ENCODE results near the gene TIMM50. TPM values are rescaled to one million over a fixed set of nuclear protein-coding genes. Genes with fewer than 3 reads are reported as not detected.

The TIMM50 gene
- total RNA-seq, 4 donors from 2014 or later: 25.4 to 61.1 (median 33.2) TPM

GRCh38 chr19:39525205-39525604, 44.6 kb downstream of the TIMM50 start:
- no peak overlapping the region for H3K27ac ChIP-seq
- no peaks in the 10 kb centered on the region for H3K9me3 ChIP-seq
- TF ChIP-seq POLR2A (IDR thresholded peaks at IDR 0.05) (no peak), CTCF (IDR thresholded peaks at IDR 0.05) (no peak)
- H3K4me1 ChIP-seq: peaks cover 0 to 6% (median 0%) of the 10 kb centered on the region in 4 donors
- H3K36me3 ChIP-seq: no peaks in the 10 kb centered on the region
- no peak for DNase-seq
- H3K4me3 ChIP-seq: no peak overlapping the region
- no peaks in the 10 kb centered on the region for H3K27me3 ChIP-seq

GRCh38 chr19:39531834-39532232, 51.2 kb downstream of the TIMM50 start:
- DNase-seq: no peak
- H3K27me3 ChIP-seq: no peaks in the 10 kb centered on the region
- peak overlapping the region; percentile 58 to 91 (median 76) for H3K27ac ChIP-seq
- no peak for TF ChIP-seq CTCF (IDR thresholded peaks at IDR 0.05)
- no peaks in the 10 kb centered on the region for H3K9me3 ChIP-seq
- peak overlapping the region; percentile 71 to 86 (median 83) for H3K4me3 ChIP-seq
- H3K36me3 ChIP-seq: no peaks in the 10 kb centered on the region
- H3K4me1 ChIP-seq: peaks cover 0 to 11% (median 8%) of the 10 kb centered on the region in 4 donors

GRCh38 chr19:39532233-39533002, 51.8 kb downstream of the TIMM50 start, which contains the start of gene EID2B:
Gene EID2B, minus strand, starts transcription at chr19:39532852. Its CDS starts 50 bp downstream, at chr19:39532802.
- H3K4me3 ChIP-seq: peak within 1 kb of the TSS; percentile 71 to 86 (median 83)
- H3K27ac ChIP-seq: peak within 1 kb of the TSS; percentile 58 to 91 (median 76)
- H3K27me3 ChIP-seq: no peaks in the 10 kb centered on the region
- DNase-seq: peak; percentile 91 to 97 (median 95)
- TF ChIP-seq POLR2A (IDR thresholded peaks at IDR 0.05) (peak in 1 of 2 donors; percentile 27), CTCF (IDR thresholded peaks at IDR 0.05) (peak; percentile 95 to 100 (median 99))
- H3K36me3 ChIP-seq: no peaks in the 10 kb centered on the region
- no peaks in the 10 kb centered on the region for H3K9me3 ChIP-seq
- peaks cover 0 to 11% (median 8%) of the 10 kb centered on the region in 4 donors for H3K4me1 ChIP-seq

GRCh38 chr19:39533003-39533512, 52.4 kb downstream of the TIMM50 start:
- TF ChIP-seq POLR2A (IDR thresholded peaks at IDR 0.05) (no peak), CTCF (IDR thresholded peaks at IDR 0.05) (no peak)
- Histone ChIP-seq H3K4me3 (peak overlapping the region in 2 of 4 donors; percentile 84 to 86), H3K27me3 (no peaks in the 10 kb centered on the region), H3K9me3 (no peaks in the 10 kb centered on the region), H3K4me1 (peaks cover 0 to 15% (median 8%) of the 10 kb centered on the region in 4 donors), H3K27ac (no peak overlapping the region), H3K36me3 (no peaks in the 10 kb centered on the region)
- DNase-seq: peak in 1 of 3 donors; percentile 25

GRCh38 chr19:39533791-39534190, 53.2 kb downstream of the TIMM50 start:
- Histone ChIP-seq H3K27ac (no peak overlapping the region), H3K4me3 (no peak overlapping the region), H3K27me3 (no peaks in the 10 kb centered on the region), H3K4me1 (peaks cover 0 to 22% (median 8%) of the 10 kb centered on the region in 4 donors), H3K36me3 (no peaks in the 10 kb centered on the region), H3K9me3 (no peaks in the 10 kb centered on the region)
- TF ChIP-seq POLR2A (IDR thresholded peaks at IDR 0.05) (no peak), CTCF (IDR thresholded peaks at IDR 0.05) (no peak)
- peak in 1 of 3 donors; percentile 9 for DNase-seq

Measured in Peyer's patch (tissue), 4 donors.